A549 (cell line): ENCODE results near the gene TNFSF8. TPM values are rescaled to one million over a fixed set of nuclear protein-coding genes. Genes with fewer than 3 reads are reported as not detected.

Experiments used
- ATAC-seq, 2 experiments: fragments of 200-7000 bp in 1 of 2; fragments of >200 bp in 1 of 2; cut with Nextera tagmentation in 1 of 2; cut with Tn5 transposase in 1 of 2; 3 replicates each; pipeline versions ENCODE4 v1.8.0 to v1.9.1; 2018 to 2020; ENCODE audit warnings: mild to moderate bottlenecking in 1 of 2, moderate library complexity in 1 of 2
- CTCF ChIA-PET: fragments of 300-600 bp; sonication (Branson Sonifier 250); formaldehyde crosslinking; extraction: SDS; loops from one replicate; lab custom pipeline; 2021; ENCODE audit warnings: antibody characterized with exemption, inconsistent platforms; lab: Yijun Ruan, JAX
- POLR2A ChIA-PET: fragments of 350-600 bp; formaldehyde crosslinking; extraction: SDS; loops from one replicate; lab custom pipeline; 2021; ENCODE audit warnings: antibody characterized with exemption, inconsistent platforms; lab: Yijun Ruan, JAX
- DNase-seq, 2 experiments: peaks; one replicate each; pipeline versions ENCODE4 v3.0.0 to v3.0.0-alpha.2; 2011 to 2016; ENCODE audit warnings: low read depth in 1 of 2, low spot score in 1 of 2
- FAIRE-seq: peaks from 2 replicates; lab custom pipeline; 2011; peaks lifted over from hg19 to GRCh38; lab: Jason Lieb, UNC
- H3K27ac ChIP-seq, 2 experiments: fragments of >200 bp; sonication (Bioruptor Twin); formaldehyde crosslinking; 3 replicates each; pipeline ENCODE4 v1.5.1; 2016 to 2017
- H3K4me1 ChIP-seq: fragments of >200 bp; sonication (Bioruptor Twin); formaldehyde crosslinking; 3 replicates; pipeline ENCODE4 v1.6.1; 2016
- H3K4me2 ChIP-seq: fragments of >200 bp; sonication (Bioruptor Twin); formaldehyde crosslinking; 3 replicates; pipeline ENCODE4 v1.6.1; 2016
- H3K4me3 ChIP-seq: fragments of >200 bp; sonication (Bioruptor Twin); formaldehyde crosslinking; 3 replicates; pipeline ENCODE4 v1.5.1; 2016
- H3K9me3 ChIP-seq: fragments of >200 bp; sonication (Bioruptor Twin); formaldehyde crosslinking; 3 replicates; pipeline ENCODE4 v1.6.1; 2016
- CBX2 ChIP-seq: fragments of 200-600 bp; sonication (generic); IDR thresholded peaks from 2 replicates; pipeline ENCODE4 v1.6.1; 2016; ENCODE audit warnings: low read depth, mild to moderate bottlenecking, borderline replicate concordance
- CEBPB ChIP-seq, 2 experiments: fragments of >200 bp in 1 of 2; sonication (Bioruptor Twin) in 1 of 2; formaldehyde crosslinking in 1 of 2; IDR thresholded peaks; 2 replicates each; pipeline ENCODE4 v1.6.1; 2012 to 2016
- CHD2 ChIP-seq: fragments of 150-350 bp; IDR thresholded peaks from 2 replicates; pipeline ENCODE4 v1.6.1; 2014; ENCODE audit warnings: low read length; ENCODE audit not compliant: partially characterized antibody
- FOSB ChIP-seq: fragments of 250-450 bp; sonication (Bioruptor Pico); IDR thresholded peaks from 2 replicates; pipeline ENCODE4 v1.5.0; 2020; ENCODE audit warnings: mild to moderate bottlenecking, moderate library complexity
- FOSL2 ChIP-seq, 2 experiments: fragments of 450-650 bp in 1 of 2; fragments of >200 bp in 1 of 2; sonication (Bioruptor Twin) in 1 of 2; formaldehyde crosslinking; IDR thresholded peaks; 2 replicates each; pipeline versions ENCODE4 v1.5.0 to v1.6.1; 2016 to 2020; ENCODE audit warnings: mild to moderate bottlenecking in 1 of 2, moderate library complexity in 1 of 2
- HDAC2 ChIP-seq: fragments of 200-600 bp; sonication (generic); IDR thresholded peaks from 2 replicates; pipeline ENCODE4 v1.6.1; 2016
- HES2 ChIP-seq: fragments of >200 bp; sonication (Bioruptor Twin); formaldehyde crosslinking; IDR thresholded peaks from 2 replicates; pipeline ENCODE4 v1.6.1; 2016
- HEYL ChIP-seq: fragments of 250-450 bp; sonication (Bioruptor Pico); IDR thresholded peaks from 2 replicates; pipeline ENCODE4 v1.8.0; 2021; ENCODE audit warnings: mild to moderate bottlenecking, moderate library complexity
- HOXB5 ChIP-seq: fragments of 250-450 bp; sonication (Bioruptor Pico); IDR thresholded peaks from 2 replicates; pipeline ENCODE4 v1.5.0; 2020; ENCODE audit warnings: mild to moderate bottlenecking, moderate library complexity
- JUN ChIP-seq, 2 experiments: fragments of >200 bp; sonication (Bioruptor Twin); formaldehyde crosslinking; IDR thresholded peaks; 2 replicates in 1 of 2; 3 replicates in 1 of 2; pipeline ENCODE4 v1.6.1; 2016 to 2017
- KDM1A ChIP-seq: fragments of 200-600 bp; sonication (generic); IDR thresholded peaks from 2 replicates; pipeline ENCODE4 v1.6.1; 2016; ENCODE audit warnings: low read depth, mild to moderate bottlenecking
- KDM5A ChIP-seq: fragments of 200-600 bp; sonication (generic); IDR thresholded peaks from 2 replicates; pipeline ENCODE4 v1.6.1; 2016; ENCODE audit warnings: antibody characterized with exemption, mild to moderate bottlenecking
- MAFK ChIP-seq: fragments of 450-650 bp; IDR thresholded peaks from 2 replicates; pipeline ENCODE4 v1.6.1; 2014; ENCODE audit not compliant: partially characterized antibody
- NPAS2 ChIP-seq: fragments of 250-450 bp; sonication (Bioruptor Pico); IDR thresholded peaks from 2 replicates; pipeline ENCODE4 v1.8.0; 2022; ENCODE audit warnings: mild to moderate bottlenecking, moderate library complexity, borderline replicate concordance
- NR3C1 ChIP-seq: fragments of >200 bp; sonication (Bioruptor Twin); formaldehyde crosslinking; IDR thresholded peaks from 3 replicates; pipeline ENCODE4 v1.6.1; 2017
- PBX3 ChIP-seq: IDR thresholded peaks from 2 replicates; pipeline ENCODE4 v1.6.1; 2012
- POLR2AphosphoS2 ChIP-seq: conservative IDR thresholded peaks from 2 replicates; pipeline ENCODE4 v1.6.1; 2012; ENCODE audit warnings: low read length, improper control_type of control experiment, inconsistent platforms
- RAD21 ChIP-seq, 2 experiments: fragments of >200 bp in 1 of 2; sonication (Bioruptor Twin) in 1 of 2; formaldehyde crosslinking in 1 of 2; IDR thresholded peaks in 1 of 2; conservative IDR thresholded peaks in 1 of 2; 2 replicates in 1 of 2; 3 replicates in 1 of 2; pipeline ENCODE4 v1.6.1; 2012 to 2018; ENCODE audit warnings: inconsistent platforms in 1 of 2
- REST ChIP-seq: fragments of 200-600 bp; sonication (generic); IDR thresholded peaks from 2 replicates; pipeline ENCODE4 v1.6.1; 2016; ENCODE audit warnings: antibody characterized with exemption, mild to moderate bottlenecking, moderate library complexity
- SMC3 ChIP-seq: fragments of >200 bp; sonication (Bioruptor Twin); formaldehyde crosslinking; IDR thresholded peaks from 3 replicates; pipeline ENCODE4 v1.6.1; 2018; ENCODE audit warnings: inconsistent platforms
- USF2 ChIP-seq: fragments of 450-650 bp; IDR thresholded peaks from 2 replicates; pipeline ENCODE4 v1.6.1; 2014; ENCODE audit warnings: antibody characterized with exemption
- ZSCAN20 ChIP-seq: fragments of 250-450 bp; sonication (Bioruptor Pico); IDR thresholded peaks from 2 replicates; pipeline ENCODE4 v1.8.0; 2022; ENCODE audit warnings: mild to moderate bottlenecking, moderate library complexity
- WGBS: methylation state at CpG from one replicate; pipeline ENCODE4 v1.1.6; 2017; ENCODE audit errors: missing lambda C conversion rate; 5-methylcytosine and 5-hydroxymethylcytosine counted together
- polyA plus RNA-seq, 4 experiments: library from polyadenylated mRNA; depleted of rRNA in 3 of 4; stranded (reverse); fragments of >200 nt; fragmentation: RNase III in 1 of 4; extraction: RNeasy Plus Mini Kit Qiagen cat#74134 plus additional on column Dnase treatment in 1 of 4; gene quantifications; 2 replicates in 3 of 4; 3 replicates in 1 of 4; pipeline ENCODE4 v1.2.3, GENCODE V29; 2011 to 2017
- TF ChIP-seq, protein P1 (sequence below): IDR thresholded peaks from 2 replicates; pipeline ENCODE4 v1.6.1; 2012

Gene TNFSF8
- polyA plus RNA-seq, 2 of the 4 experiments (the other 2 are of a cell fraction) = not detected

GRCh38 chr9:114929201-114929600, 1.2 kb downstream of the TNFSF8 start:
- H3K4me2 ChIP-seq = no peak overlapping the region
- no peaks in the 10 kb centered on the region for H3K9me3 ChIP-seq
- H3K4me3 ChIP-seq = no peak overlapping the region
- H3K4me1 ChIP-seq = no peaks in the 10 kb centered on the region
- no peak for ATAC-seq
- ChIA-PET CTCF (interaction anchor here (0.6 to 2.6 kb wide), 8 partner anchors 9 to 591 kb away, joined by 3 to 13 read pairs (median 4); no protein-coding TSS in a partner anchor), POLR2A (no interaction called here)
- DNase-seq = no peak
- no peak for FAIRE-seq
- TF ChIP-seq HEYL (CRISPR knock-in tag) = no peak
- TF ChIP-seq, protein P1, sequence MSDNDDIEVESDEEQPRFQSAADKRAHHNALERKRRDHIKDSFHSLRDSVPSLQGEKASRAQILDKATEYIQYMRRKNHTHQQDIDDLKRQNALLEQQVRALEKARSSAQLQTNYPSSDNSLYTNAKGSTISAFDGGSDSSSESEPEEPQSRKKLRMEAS = no peak
- no peak for TF ChIP-seq REST
- TF ChIP-seq NR3C1 = no peak
- no peak for TF ChIP-seq USF2
- TF ChIP-seq JUN (IDR thresholded peaks at IDR 0.05) = no peak
- no peak for TF ChIP-seq NPAS2 (CRISPR knock-in tag)
- no peak for TF ChIP-seq HDAC2
- no peak for TF ChIP-seq CHD2
- no peak for TF ChIP-seq SMC3
- TF ChIP-seq CBX2 = no peak
- WGBS = 35% methylated on average over 5 of the region's 5 CpGs
- no peak overlapping the region for H3K27ac ChIP-seq

- FAIRE-seq (no peak), ATAC-seq (no peak), DNase-seq (no peak)
- ChIA-PET POLR2A (no interaction called here), CTCF (interaction anchor here (0.7 to 2.6 kb wide), 9 partner anchors 9 to 494 kb away, joined by 3 to 13 read pairs (median 3); partner anchors contain the start of gene TEX48)
- WGBS = 13% methylated on average over 1 of the region's 1 CpG
- Histone ChIP-seq H3K4me2 (no peak overlapping the region), H3K9me3 (no peaks in the 10 kb centered on the region), H3K4me1 (no peaks in the 10 kb centered on the region), H3K27ac (no peak overlapping the region), H3K4me3 (no peak overlapping the region)
- no peak for TF ChIP-seq HOXB5 (CRISPR knock-in tag)
- TF ChIP-seq CEBPB (IDR thresholded peaks at IDR 0.05) = no peak
- TF ChIP-seq FOSB (CRISPR knock-in tag) = no peak
- TF ChIP-seq KDM1A = no peak
- TF ChIP-seq PBX3 = no peak
- no peak for TF ChIP-seq CHD2
- no peak for TF ChIP-seq KDM5A
- TF ChIP-seq MAFK = no peak
- TF ChIP-seq ZSCAN20 = no peak
- no peak for TF ChIP-seq POLR2AphosphoS2
- TF ChIP-seq JUN (IDR thresholded peaks at IDR 0.05) = no peak
- no peak for TF ChIP-seq HES2
- no peak for TF ChIP-seq HEYL (CRISPR knock-in tag)
- no peak for TF ChIP-seq HDAC2
- no peak for TF ChIP-seq RAD21 (conservative IDR thresholded peaks at IDR 0.05 in 1 of 2, IDR thresholded peaks at IDR 0.05 in 1 of 2)
- TF ChIP-seq FOSL2 (IDR thresholded peaks at IDR 0.05) = no peak
- no peak for TF ChIP-seq FOSL2 (CRISPR knock-in tag; IDR thresholded peaks at IDR 0.05)
Observed at GRCh38 chr9:114928671-114929070, 1.7 kb downstream of the TNFSF8 start.
